Heart left ventricle (tissue), 16 donors: ENCODE data around the gene SDHC. TPM values are rescaled to one million over a fixed set of nuclear protein-coding genes. Genes with fewer than 3 reads are reported as not detected.
"Not testable (repeated sequence)": the region's sequence is repeated elsewhere in the genome, so short reads cannot be mapped to it uniquely, and the experiment has no call there.

Experiments
- ATAC-seq, 4 donors: fragments of 200-7000 bp; cut with Tn5 transposase; one replicate each; pipeline ENCODE4 v1.9.1; 2020 to 2022; ENCODE audit warnings: moderate library complexity in 4 of 4, mild to moderate bottlenecking in 3 of 4, moderate number of reproducible peaks in 1 of 4
- DNase-seq, 5 donors: peaks; one replicate each; pipeline ENCODE4 v3.0.0-alpha.2; 2020
- H3K27ac ChIP-seq, 12 donors: fragments of 200-600 bp; sonication (generic) in 4 of 12; one replicate each; pipeline versions ENCODE4 v1.5.0 to v1.8.0; 2016 to 2022; ENCODE audit warnings: mild to moderate bottlenecking in 2 of 12
- H3K27me3 ChIP-seq, 9 donors: fragments of 200-600 bp; sonication (generic) in 2 of 9; one replicate each; pipeline versions ENCODE4 v1.5.1 to v1.8.0; 2016 to 2022; ENCODE audit warnings: mild to moderate bottlenecking in 3 of 9
- H3K36me3 ChIP-seq, 9 donors: fragments of 200-600 bp; sonication (generic) in 2 of 9; one replicate each; pipeline versions ENCODE4 v1.5.0 to v1.8.0; 2018 to 2022; ENCODE audit warnings: mild to moderate bottlenecking in 2 of 9
- H3K4me1 ChIP-seq, 12 donors: fragments of 200-600 bp; sonication (generic) in 4 of 12; one replicate each; pipeline versions ENCODE4 v1.5.0 to v1.8.0; 2016 to 2022; ENCODE audit warnings: mild to moderate bottlenecking in 3 of 12
- H3K4me3 ChIP-seq, 12 donors: fragments of 200-600 bp; sonication (generic) in 4 of 12; one replicate each; pipeline versions ENCODE4 v1.5.0 to v1.8.0; 2017 to 2022; ENCODE audit warnings: mild to moderate bottlenecking in 9 of 12, moderate library complexity in 4 of 12
- H3K9me3 ChIP-seq, 12 donors: fragments of 200-600 bp; sonication (generic) in 4 of 12; one replicate each; pipeline versions ENCODE4 v1.5.0 to v1.8.0; 2016 to 2022; ENCODE audit warnings: mild to moderate bottlenecking in 1 of 12
- CTCF ChIP-seq, 12 donors: fragments of 200-600 bp; sonication (generic) in 4 of 12; IDR thresholded peaks; one replicate each; pipeline versions ENCODE4 v1.5.0 to v1.8.0; 2018 to 2022; ENCODE audit warnings: antibody characterized with exemption in 12 of 12, mild to moderate bottlenecking in 5 of 12
- POLR2A ChIP-seq, 2 donors: fragments of 450-650 bp; IDR thresholded peaks; one replicate each; pipeline ENCODE4 v1.6.1; 2017; ENCODE audit warnings: antibody characterized with exemption in 2 of 2, mild to moderate bottlenecking in 2 of 2, moderate library complexity in 2 of 2
- WGBS, 4 donors: extraction: QIAGEN DNeasy Blood & Tissue Kit in 2 of 4; methylation state at CpG; one replicate each; pipeline versions ENCODE4 v1.1.5 to v1.1.7; 2013 to 2018; 5-methylcytosine and 5-hydroxymethylcytosine counted together
- intact Hi-C, 10 donors: fragments of 100-400 bp; cut with DNase I; formaldehyde crosslinking; loops; one replicate each; pipeline versions ENCODE4 v1.11.1 to v1.14.2; 2022
- polyA plus RNA-seq, 2 donors: library from polyadenylated mRNA; stranded (reverse); fragments of 200-250 nt; gene quantifications; one replicate each; pipeline ENCODE4 v1.2.3, GENCODE V29; 2013
- total RNA-seq, 9 donors: library from RNA; depleted of rRNA in 2 of 9; stranded (reverse); fragments of >200 nt in 2 of 9; fragmentation: NEBNext Ultra II Directional in 3 of 9; extraction: Animal tissue kit (Norgen Biotek cat#: 25700) in 3 of 9; gene quantifications; one replicate each; pipeline versions ENCODE4 v1.1.0 to v1.2.4, GENCODE V29; 2016 to 2023
- donor health status: ischemic (EF 13 %, LVEDD 7.1; RV severe dilation, severe dysfunction).
- donor health status: healthy with polysubstance abuse.
- donor health status: DM: no; HTN: yes; CAD: no.
- donor health status: DM: no; HTN: no; CAD: no.
- donor health status: ischemic (EF 25% LVEDD 6.9; RV normal size, moderate dysfunction).
- donor health status: ischemic (EF 25% LVEDD 5.7; RV mildly dilated, moderate dysfunction).
- donor health status: healthy.
- donor health status: DM: yes; HTN: yes; CAD: no.
- donor health status: ischemic (EF 35%, LVEDD 5.7; RV mildly dilated, moderate dysfunction).
- donor health status: nonischemic (EF 11% LVEDD 7.7; RV severe dilation, severe dysfunction).
- donor health status: DM: yes; HTN: yes; CAD: no.
- donor health status: PGD.
- donor health status: ischemic (EF 29% LVEDD 5.4; RV normal size, mild dysfunction).
- donor health status: nonischemic (EF 23%, LVEDD 6.1; RV moderate dilation, normal function).

SDHC gene
- total and polyA plus RNA-seq, 11 donors, result 50.6 to 408 (median 301) TPM

GRCh38 chr1:161389691-161390558 lies 75.7 kb downstream of the SDHC start:
- no peaks in the 10 kb centered on the region for H3K9me3 ChIP-seq
- peak; percentile 93 to 97 (median 95) for ATAC-seq
- peak overlapping the region; percentile 43 to 94 (median 70) for H3K4me3 ChIP-seq
- no peaks in the 10 kb centered on the region for H3K27me3 ChIP-seq
- peaks cover 0 to 40% (median 7%) of the 10 kb centered on the region in 12 donors for H3K4me1 ChIP-seq
- peak; percentile 97 to 99 (median 98) for DNase-seq
- intact Hi-C loops, result loop anchor here in 5 of 10 donors (5.0 to 10.0 kb wide), 5 partner anchors 75 to 355 kb away; partner anchors contain the start of genes ADAMTS4 (in 1 of the 5), DUSP12 (in 1 of the 5), SDHC (in 1 of the 5) and TOMM40L (in 1 of the 5)
- TF ChIP-seq CTCF (IDR thresholded peaks at IDR 0.05) (no peak), POLR2A (IDR thresholded peaks at IDR 0.05) (peak; percentile 83 to 90)
- H3K36me3 ChIP-seq, result no peaks in the 10 kb centered on the region
- WGBS, 4 donors, result 1 to 2% (median 1%) methylated on average over 72 to 79 of the region's 79 CpGs
- peak overlapping the region; percentile 43 to 97 (median 90) for H3K27ac ChIP-seq

GRCh38 chr1:161390559-161390858 lies 76.3 kb downstream of the SDHC start:
- 4 to 5% (median 5%) methylated on average over 13 of the region's 13 CpGs for WGBS, 4 donors
- no peaks in the 10 kb centered on the region for H3K9me3 ChIP-seq
- no peaks in the 10 kb centered on the region for H3K27me3 ChIP-seq
- ATAC-seq (no peak), DNase-seq (no peak)
- peak overlapping the region in 11 of 12 donors; percentile 68 to 91 (median 86) for H3K27ac ChIP-seq
- H3K4me3 ChIP-seq, result peak overlapping the region; percentile 43 to 94 (median 70)
- peaks cover 0 to 40% (median 7%) of the 10 kb centered on the region in 12 donors for H3K4me1 ChIP-seq
- TF ChIP-seq POLR2A (IDR thresholded peaks at IDR 0.05), result no peak
- TF ChIP-seq CTCF (IDR thresholded peaks at IDR 0.05), result no peak
- intact Hi-C loops, result loop anchor here in 1 of 10 donors (10.0 kb wide), 1 partner anchor 354 kb away; the partner anchor contains the start of gene DUSP12
- H3K36me3 ChIP-seq, result no peaks in the 10 kb centered on the region

- intact Hi-C loops, result loop anchor here in 1 of 10 donors (10.0 kb wide), 1 partner anchor 354 kb away; the partner anchor contains the start of gene DUSP12
- ATAC-seq, result not testable (repeated sequence)
- H3K4me3 ChIP-seq, result peak overlapping the region in 4 of 12 donors; percentile 52 to 94 (median 74)
Observed at GRCh38 chr1:161391136-161391535, 77.0 kb downstream of the SDHC start.

GRCh38 chr1:161391611-161392010 lies 77.4 kb downstream of the SDHC start:
- Histone ChIP-seq H3K27me3 (no peaks in the 10 kb centered on the region), H3K9me3 (no peaks in the 10 kb centered on the region), H3K4me1 (peaks cover 0 to 30% (median 7%) of the 10 kb centered on the region in 12 donors), H3K27ac (no peak overlapping the region), H3K4me3 (no peak overlapping the region), H3K36me3 (no peaks in the 10 kb centered on the region)
- intact Hi-C loops, result loop anchor here in 1 of 10 donors (10.0 kb wide), 1 partner anchor 353 kb away; the partner anchor contains the start of gene DUSP12
- WGBS, 4 donors, result 95 to 96% (median 96%) methylated on average over 8 of the region's 8 CpGs
- TF ChIP-seq POLR2A (IDR thresholded peaks at IDR 0.05), result no peak
- TF ChIP-seq CTCF (IDR thresholded peaks at IDR 0.05), result no peak
- no peak for ATAC-seq
- no peak for DNase-seq

More at GRCh38 chr1:161391136-161391535, 77.0 kb downstream of the SDHC start:
- not testable (repeated sequence) for H3K27ac ChIP-seq, DNase-seq, H3K9me3 ChIP-seq, H3K36me3 ChIP-seq, H3K27me3 ChIP-seq
- WGBS, 4 donors, result 91 to 94% (median 93%) methylated on average over 7 of the region's 7 CpGs
- peaks cover 0 to 34% (median 7%) of the 10 kb centered on the region in 12 donors for H3K4me1 ChIP-seq
